Left ventricle myocardium inferior (tissue), 1 donor: Measurements from ENCODE around the gene BRINP2. TPM values are rescaled to one million over a fixed set of nuclear protein-coding genes. Genes with fewer than 3 reads are reported as not detected.

Experiments used
- DNase-seq: peaks from one replicate; pipeline ENCODE4 v3.0.0-alpha.2; 2020
- H3K27ac ChIP-seq: fragments of 200-600 bp; replicated peaks from 2 replicates; pipeline ENCODE4 v1.8.0; 2021
- H3K27me3 ChIP-seq: fragments of 200-600 bp; 2 replicates; pipeline ENCODE4 v1.8.0; 2021; ENCODE audit warnings: low read depth
- H3K36me3 ChIP-seq: fragments of 200-600 bp; 2 replicates; pipeline ENCODE4 v1.8.0; 2021
- H3K4me1 ChIP-seq: fragments of 200-600 bp; 2 replicates; pipeline ENCODE4 v1.8.0; 2021
- H3K4me3 ChIP-seq: fragments of 200-600 bp; 2 replicates; pipeline ENCODE4 v1.8.0; 2021; ENCODE audit warnings: mild to moderate bottlenecking, moderate library complexity
- H3K9me3 ChIP-seq: fragments of 200-600 bp; replicated peaks from 2 replicates; pipeline ENCODE4 v1.8.0; 2021
- CTCF ChIP-seq: fragments of 200-600 bp; IDR thresholded peaks from 2 replicates; pipeline ENCODE4 v1.8.0; 2021; ENCODE audit warnings: antibody characterized with exemption, mild to moderate bottlenecking, borderline replicate concordance
- intact Hi-C: fragments of 100-400 bp; cut with micrococcal nuclease; formaldehyde crosslinking; loops from one replicate; pipeline ENCODE4 v1.11.0; 2022
- total RNA-seq: library from RNA; stranded (reverse); fragmentation: NEBNext Ultra II Directional; extraction: Animal tissue kit (Norgen Biotek cat#: 25700); gene quantifications from one replicate; pipeline ENCODE4 v1.2.1, GENCODE V29; 2021
- donor health status: DM: no; HTN: yes; CAD: no; lungs with severe emphysema.

Gene BRINP2
- total RNA-seq, 1 donor from 2014 or later, result 0.66 TPM

- H3K9me3 ChIP-seq, result no peaks in the 10 kb centered on the region
- TF ChIP-seq CTCF, result no peak
- intact Hi-C loops, result loop anchor here (10.0 kb wide), 1 partner anchor 63 kb away; no protein-coding TSS in a partner anchor
- H3K36me3 ChIP-seq, result no peaks in the 10 kb centered on the region
- H3K4me3 ChIP-seq, result no peak overlapping the region
- H3K27me3 ChIP-seq, result peaks cover 6% of the 10 kb centered on the region
- H3K27ac ChIP-seq, result no peak overlapping the region
- DNase-seq, result no peak
- no peaks in the 10 kb centered on the region for H3K4me1 ChIP-seq
Observed at GRCh38 chr1:177248258-177248657, 77.5 kb downstream of the BRINP2 start.

- Histone ChIP-seq H3K9me3 (no peaks in the 10 kb centered on the region), H3K36me3 (no peaks in the 10 kb centered on the region), H3K27me3 (peaks cover 12% of the 10 kb centered on the region), H3K4me1 (no peaks in the 10 kb centered on the region), H3K4me3 (no peak overlapping the region), H3K27ac (no peak overlapping the region)
- no peak for DNase-seq
- no peak for TF ChIP-seq CTCF
- intact Hi-C loops, result loop anchor here (10.0 kb wide), 1 partner anchor 64 kb away; no protein-coding TSS in a partner anchor
Observed at GRCh38 chr1:177249231-177249630, 78.5 kb downstream of the BRINP2 start.

GRCh38 chr1:177252877-177253276 is 82.1 kb downstream of the BRINP2 start:
- DNase-seq, result no peak
- TF ChIP-seq CTCF, result no peak
- Histone ChIP-seq H3K4me1 (peaks cover 12% of the 10 kb centered on the region), H3K9me3 (no peaks in the 10 kb centered on the region), H3K27ac (no peak overlapping the region), H3K36me3 (no peaks in the 10 kb centered on the region), H3K4me3 (no peak overlapping the region), H3K27me3 (peaks cover 25% of the 10 kb centered on the region)
- intact Hi-C loops, result loop anchor here (10.0 kb wide), 1 partner anchor 82 kb away; no protein-coding TSS in a partner anchor

GRCh38 chr1:177255411-177255810 is 84.7 kb downstream of the BRINP2 start:
- no peak overlapping the region for H3K27ac ChIP-seq
- peaks cover 12% of the 10 kb centered on the region for H3K4me1 ChIP-seq
- intact Hi-C loops, result loop anchor here (10.0 kb wide), 1 partner anchor 79 kb away; no protein-coding TSS in a partner anchor
- H3K4me3 ChIP-seq, result no peak overlapping the region
- no peaks in the 10 kb centered on the region for H3K36me3 ChIP-seq
- peaks cover 30% of the 10 kb centered on the region for H3K27me3 ChIP-seq
- no peak for DNase-seq
- H3K9me3 ChIP-seq, result no peaks in the 10 kb centered on the region
- no peak for TF ChIP-seq CTCF

GRCh38 chr1:177256153-177257075 is 85.7 kb downstream of the BRINP2 start:
- peaks cover 40% of the 10 kb centered on the region for H3K27me3 ChIP-seq
- H3K4me1 ChIP-seq, result peaks cover 12% of the 10 kb centered on the region
- H3K27ac ChIP-seq, result peak overlapping the region; percentile 38
- no peaks in the 10 kb centered on the region for H3K36me3 ChIP-seq
- peak; percentile 52 for DNase-seq
- peak; percentile 74 for TF ChIP-seq CTCF
- H3K9me3 ChIP-seq, result no peaks in the 10 kb centered on the region
- H3K4me3 ChIP-seq, result no peak overlapping the region
- intact Hi-C loops, result loop anchor here (10.0 kb wide), 1 partner anchor 78 kb away; no protein-coding TSS in a partner anchor
